ENCODE results near the gene DDA1.

- TF ChIP-seq ZNF121 (CRISPR knock-in tag; IDR thresholded peaks at IDR 0.05) (no peak), CEBPB (IDR thresholded peaks at IDR 0.05; ENCODE audit: borderline replicate concordance, low read depth, low read length) (no peak), ZFP36 (IDR thresholded peaks at IDR 0.05; ENCODE audit: borderline replicate concordance, low read depth, low read length, partially characterized antibody) (no peak), ARNT (IDR thresholded peaks at IDR 0.05) (no peak), POLR2AphosphoS5 (IDR thresholded peaks at IDR 0.05; ENCODE audit: low read depth, low read length) (no peak), CTCF (CRISPR knock-in tag; IDR thresholded peaks at IDR 0.05) (no peak), JUND (CRISPR knock-in tag; IDR thresholded peaks at IDR 0.05) (no peak), MBNL3 (CRISPR knock-in tag; conservative IDR thresholded peaks at IDR 0.05) (no peak), SCMH1 (CRISPR knock-in tag; IDR thresholded peaks at IDR 0.05; ENCODE audit: borderline replicate concordance) (no peak), MYC (CRISPR knock-in tag; IDR thresholded peaks at IDR 0.05; ENCODE audit: borderline replicate concordance) (no peak), SAFB2 (CRISPR knock-in tag; IDR thresholded peaks at IDR 0.05; ENCODE audit: borderline replicate concordance, low read depth) (no peak)
- TF ChIP-seq, protein P1, sequence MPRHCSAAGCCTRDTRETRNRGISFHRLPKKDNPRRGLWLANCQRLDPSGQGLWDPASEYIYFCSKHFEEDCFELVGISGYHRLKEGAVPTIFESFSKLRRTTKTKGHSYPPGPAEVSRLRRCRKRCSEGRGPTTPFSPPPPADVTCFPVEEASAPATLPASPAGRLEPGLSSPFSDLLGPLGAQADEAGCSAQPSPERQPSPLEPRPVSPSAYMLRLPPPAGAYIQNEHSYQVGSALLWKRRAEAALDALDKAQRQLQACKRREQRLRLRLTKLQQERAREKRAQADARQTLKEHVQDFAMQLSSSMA (CRISPR knock-in tag; IDR thresholded peaks at IDR 0.05), result no peak
- TF ChIP-seq, protein P2, sequence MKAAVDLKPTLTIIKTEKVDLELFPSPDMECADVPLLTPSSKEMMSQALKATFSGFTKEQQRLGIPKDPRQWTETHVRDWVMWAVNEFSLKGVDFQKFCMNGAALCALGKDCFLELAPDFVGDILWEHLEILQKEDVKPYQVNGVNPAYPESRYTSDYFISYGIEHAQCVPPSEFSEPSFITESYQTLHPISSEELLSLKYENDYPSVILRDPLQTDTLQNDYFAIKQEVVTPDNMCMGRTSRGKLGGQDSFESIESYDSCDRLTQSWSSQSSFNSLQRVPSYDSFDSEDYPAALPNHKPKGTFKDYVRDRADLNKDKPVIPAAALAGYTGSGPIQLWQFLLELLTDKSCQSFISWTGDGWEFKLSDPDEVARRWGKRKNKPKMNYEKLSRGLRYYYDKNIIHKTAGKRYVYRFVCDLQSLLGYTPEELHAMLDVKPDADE (CRISPR knock-in tag; IDR thresholded peaks at IDR 0.05), result no peak
These were observed 22.6 kb upstream of the DDA1 start for GRCh38 chr19:17286752-17287151.
